Hepatocyte (in vitro differentiated cells): ENCODE results near the gene SNAPIN.

Experiments
- EZH2phosphoT487 ChIP-seq: fragments of 200-600 bp; sonication (generic); IDR thresholded peaks from one replicate; pipeline ENCODE4 v1.6.1; 2018; ENCODE audit warnings: antibody characterized with exemption, mild to moderate bottlenecking, low read depth, moderate library complexity; ENCODE audit not compliant: unreplicated experiment, severe bottlenecking
- TF ChIP-seq, protein P1 (sequence below): fragments of 200-600 bp; sonication (generic); IDR thresholded peaks from 2 replicates; pipeline ENCODE4 v1.5.1; 2016; ENCODE audit warnings: antibody characterized with exemption, mild to moderate bottlenecking; ENCODE audit not compliant: poor library complexity

DNA sequence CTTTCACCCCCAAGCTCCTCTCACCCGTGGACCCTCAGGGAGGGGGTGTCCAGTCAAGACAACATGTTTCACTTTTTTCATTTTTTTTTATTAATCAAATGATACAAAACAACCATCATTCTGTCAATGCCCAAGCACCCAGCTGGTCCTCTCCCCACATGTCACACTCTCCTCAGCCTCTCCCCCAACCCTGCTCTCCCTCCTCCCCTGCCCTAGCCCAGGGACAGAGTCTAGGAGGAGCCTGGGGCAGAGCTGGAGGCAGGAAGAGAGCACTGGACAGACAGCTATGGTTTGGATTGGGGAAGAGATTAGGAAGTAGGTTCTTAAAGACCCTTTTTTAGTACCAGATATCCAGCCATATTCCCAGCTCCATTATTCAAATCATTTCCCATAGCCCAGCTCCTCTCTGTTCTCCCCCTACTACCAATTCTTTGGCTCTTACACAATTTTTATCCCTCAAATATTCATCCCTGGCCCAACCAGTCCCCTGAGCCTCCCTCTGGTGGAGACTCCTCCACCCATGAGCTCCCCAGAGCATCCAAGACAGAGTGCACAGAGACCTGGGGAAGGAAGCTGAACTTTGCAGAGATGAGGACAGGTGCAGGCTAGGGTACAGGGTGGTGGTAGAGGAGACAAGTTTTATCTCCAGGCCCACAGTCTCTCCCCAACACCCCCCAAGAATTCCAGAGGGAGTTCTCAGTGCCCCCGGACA, 44.2 kb upstream of the SNAPIN start:
- TF ChIP-seq, protein P1, sequence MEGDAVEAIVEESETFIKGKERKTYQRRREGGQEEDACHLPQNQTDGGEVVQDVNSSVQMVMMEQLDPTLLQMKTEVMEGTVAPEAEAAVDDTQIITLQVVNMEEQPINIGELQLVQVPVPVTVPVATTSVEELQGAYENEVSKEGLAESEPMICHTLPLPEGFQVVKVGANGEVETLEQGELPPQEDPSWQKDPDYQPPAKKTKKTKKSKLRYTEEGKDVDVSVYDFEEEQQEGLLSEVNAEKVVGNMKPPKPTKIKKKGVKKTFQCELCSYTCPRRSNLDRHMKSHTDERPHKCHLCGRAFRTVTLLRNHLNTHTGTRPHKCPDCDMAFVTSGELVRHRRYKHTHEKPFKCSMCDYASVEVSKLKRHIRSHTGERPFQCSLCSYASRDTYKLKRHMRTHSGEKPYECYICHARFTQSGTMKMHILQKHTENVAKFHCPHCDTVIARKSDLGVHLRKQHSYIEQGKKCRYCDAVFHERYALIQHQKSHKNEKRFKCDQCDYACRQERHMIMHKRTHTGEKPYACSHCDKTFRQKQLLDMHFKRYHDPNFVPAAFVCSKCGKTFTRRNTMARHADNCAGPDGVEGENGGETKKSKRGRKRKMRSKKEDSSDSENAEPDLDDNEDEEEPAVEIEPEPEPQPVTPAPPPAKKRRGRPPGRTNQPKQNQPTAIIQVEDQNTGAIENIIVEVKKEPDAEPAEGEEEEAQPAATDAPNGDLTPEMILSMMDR = no peak
- TF ChIP-seq EZH2phosphoT487 = no peak
